GM19043 (cell line): ENCODE results near the gene CBY1.
A peak's percentile ranks its signal among the peaks of the same experiment; 100 is the strongest.

Source experiments
- ATAC-seq: cut with Tn5 transposase; IDR thresholded peaks from one replicate; pipeline ENCODE4 v1.9.1; 2021; ENCODE audit warnings: low read depth; ENCODE audit not compliant: unreplicated experiment

The CBY1 gene

DNA sequence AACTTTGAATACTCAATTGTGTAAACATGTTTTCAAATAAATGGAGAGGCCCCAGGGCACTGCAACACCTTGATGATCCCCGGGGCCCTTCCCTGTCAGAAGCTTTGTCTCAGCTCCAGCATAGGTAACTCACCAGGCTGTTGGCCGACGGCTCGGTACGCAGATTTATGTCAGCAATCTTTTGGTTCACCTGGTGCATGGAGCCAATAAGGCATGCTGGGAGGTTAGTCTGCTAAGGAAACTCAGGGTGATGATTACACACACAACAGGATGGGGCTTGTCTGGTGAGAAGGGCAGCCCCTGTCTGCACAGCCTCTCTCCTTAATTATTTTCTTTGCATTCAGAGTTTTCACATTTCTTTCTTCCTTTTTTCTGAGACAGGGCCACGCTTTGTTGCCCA, 11.0 kb upstream of the CBY1 start:
- ATAC-seq: no peak

DNA sequence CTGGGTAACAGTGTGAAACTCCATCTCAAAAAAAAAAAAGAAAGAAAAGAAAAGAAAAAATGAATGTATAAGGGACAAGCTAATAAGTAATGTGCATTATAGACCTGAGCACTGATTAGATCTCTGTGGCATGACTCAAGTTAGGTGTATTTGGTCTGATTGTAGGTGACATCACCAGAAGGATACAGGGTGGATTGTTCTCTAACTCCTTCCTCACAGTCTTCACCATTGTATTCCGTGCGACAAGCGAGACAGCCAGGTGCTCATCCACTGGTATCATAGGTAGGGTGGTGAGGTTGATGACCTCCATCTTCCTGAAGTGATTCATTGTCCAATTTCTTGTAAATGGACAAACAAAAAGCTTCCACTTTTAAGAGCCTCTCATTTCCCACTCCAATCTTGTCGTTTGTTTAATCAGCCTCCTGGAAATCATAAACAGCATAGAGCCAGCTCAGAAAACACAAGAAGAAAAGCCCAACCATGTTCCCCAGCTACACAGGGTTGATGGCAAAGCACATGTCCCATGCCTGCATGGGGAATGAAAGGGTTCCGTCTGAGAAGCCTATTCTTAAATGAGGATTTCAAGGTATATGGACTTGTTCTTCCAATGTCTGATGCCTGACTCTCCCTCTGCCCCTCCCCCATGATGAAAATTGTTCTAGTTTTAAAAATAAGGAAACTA, 6.5 kb upstream of the CBY1 start:
- no peak for ATAC-seq

DNA sequence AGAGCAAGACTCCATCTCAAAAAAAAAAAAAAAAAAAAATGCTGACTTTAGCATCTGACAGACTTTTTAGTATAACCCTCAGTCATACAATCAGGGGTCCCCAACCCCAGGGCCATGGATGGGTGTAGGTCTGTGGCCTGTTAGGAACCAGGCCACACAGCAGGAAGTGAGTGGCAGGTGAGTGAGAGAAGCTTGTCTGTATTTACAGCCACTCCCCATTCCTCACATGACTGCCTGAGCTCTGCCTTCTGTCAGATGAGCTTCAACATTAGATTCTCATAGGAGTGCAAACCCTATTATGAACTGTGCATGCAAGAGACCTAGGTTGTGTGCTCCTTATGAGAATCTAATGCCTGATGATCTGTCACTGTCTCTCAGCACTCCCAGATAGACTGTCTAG, 3.6 kb upstream of the CBY1 start:
- no peak for ATAC-seq

DNA sequence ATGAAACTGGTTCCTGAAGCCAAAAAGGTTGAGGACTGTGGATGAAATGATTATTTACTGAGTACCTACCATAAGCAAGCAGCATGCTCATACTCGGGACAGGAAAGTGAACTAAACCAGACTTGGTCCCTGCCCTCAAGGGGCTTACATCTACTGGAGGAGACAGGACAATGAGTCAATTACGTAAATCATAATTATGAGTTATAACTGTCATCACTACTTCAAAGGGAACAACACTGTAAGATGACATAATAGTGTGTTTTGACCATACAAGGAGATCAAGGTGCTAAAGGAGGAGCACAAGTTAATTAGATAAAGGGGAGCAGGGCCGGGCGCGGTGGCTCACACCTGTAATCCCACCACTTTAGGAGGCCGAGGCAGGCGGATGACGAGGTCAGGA, 2.7 kb upstream of the CBY1 start:
- no peak for ATAC-seq

DNA sequence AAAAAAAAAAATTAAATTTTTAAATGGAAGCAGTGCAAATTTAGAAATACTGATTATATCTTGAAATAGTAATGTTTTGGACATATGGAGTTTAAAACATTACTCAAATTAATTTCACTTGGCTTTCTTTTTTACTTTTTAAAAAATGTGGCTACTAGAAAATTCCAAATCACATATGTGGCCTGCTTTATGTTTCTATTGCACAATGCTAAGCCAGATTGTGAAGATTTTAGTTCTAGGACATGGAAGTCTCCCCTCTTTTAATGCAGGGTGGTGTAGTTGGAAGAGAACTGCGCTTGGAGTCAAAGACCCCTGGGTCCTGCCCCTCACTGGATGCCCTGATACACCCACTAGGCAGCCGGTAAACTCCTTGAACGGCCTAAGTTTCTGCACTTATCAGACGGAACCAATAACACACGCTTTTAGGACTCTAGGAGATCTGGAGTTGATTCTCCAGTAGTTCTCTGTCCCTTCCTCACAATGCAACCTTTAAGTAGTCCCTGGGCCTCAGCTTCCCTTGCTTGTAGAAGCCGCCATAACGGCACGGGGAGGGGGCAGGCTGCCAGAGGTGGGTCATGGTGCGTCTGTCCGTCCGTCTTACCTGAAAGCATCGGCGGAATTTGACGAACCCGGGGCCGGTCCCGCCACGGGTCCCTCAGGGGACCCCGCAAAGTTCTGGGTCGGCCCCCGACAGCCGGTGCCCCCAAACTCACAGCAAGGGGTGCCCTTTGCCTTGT, 751 bp upstream of the CBY1 start:
- no peak for ATAC-seq

DNA sequence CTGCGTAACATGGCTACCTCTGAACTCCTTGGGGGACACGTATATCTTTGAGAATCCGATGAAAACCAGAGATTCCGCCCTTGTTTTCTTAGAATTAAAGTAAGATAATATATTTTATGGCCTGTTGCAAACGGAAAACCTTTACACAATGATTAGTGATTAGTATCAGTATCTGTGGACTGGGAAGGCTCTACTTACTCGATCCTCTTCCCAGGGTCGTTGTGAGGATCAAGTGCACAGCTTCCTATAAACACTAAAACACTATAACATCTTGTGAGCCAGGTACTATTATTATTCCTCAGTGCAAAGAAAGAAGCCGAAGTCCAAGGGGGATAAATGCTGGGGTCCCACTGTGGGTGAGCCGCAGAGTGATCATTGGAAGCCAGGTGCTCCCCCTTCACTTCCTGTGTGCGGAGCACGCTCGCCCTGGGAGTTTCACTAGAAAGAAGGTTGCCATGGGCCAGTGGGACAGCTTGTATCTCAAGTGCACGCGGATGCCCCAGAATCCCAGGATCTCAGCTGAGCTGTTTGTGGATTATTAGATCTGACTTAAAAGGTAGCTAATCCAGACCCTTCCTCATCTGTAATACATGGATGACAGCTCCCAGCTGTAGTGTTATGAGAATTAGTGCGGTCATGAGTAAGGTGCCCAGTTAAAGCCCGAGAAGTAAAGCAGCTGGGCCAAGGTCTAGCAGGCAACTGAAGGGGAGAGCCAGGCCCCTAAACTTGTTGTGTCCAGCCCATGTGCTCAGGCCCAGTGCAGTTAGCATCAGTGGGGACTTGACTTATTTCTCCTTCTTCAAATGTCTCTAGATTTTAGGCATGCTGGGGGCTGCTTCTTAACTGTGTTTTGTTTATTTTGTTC, 839 bp downstream of the CBY1 start:
- ATAC-seq: no peak

DNA sequence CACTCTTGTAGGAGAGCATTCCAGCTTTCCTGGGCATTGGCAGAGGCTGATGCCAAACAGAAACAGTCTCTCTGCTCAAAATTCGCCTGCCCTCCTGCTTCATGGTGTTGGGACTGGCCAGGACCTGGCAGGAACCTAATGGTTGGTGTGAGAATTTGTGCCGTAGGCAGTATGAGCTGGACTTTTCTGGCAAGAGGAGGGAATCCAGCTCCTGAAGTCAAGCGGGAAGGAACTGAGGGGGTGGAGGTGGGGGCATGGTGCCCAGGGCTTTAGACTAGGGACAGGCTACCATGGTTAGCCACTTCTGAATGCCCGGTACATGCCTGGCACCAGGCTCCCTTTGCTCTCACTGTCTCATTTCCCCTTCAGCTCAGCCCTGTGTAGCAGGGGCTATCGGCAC, 18.4 kb downstream of the CBY1 start:
- ATAC-seq: no peak

DNA sequence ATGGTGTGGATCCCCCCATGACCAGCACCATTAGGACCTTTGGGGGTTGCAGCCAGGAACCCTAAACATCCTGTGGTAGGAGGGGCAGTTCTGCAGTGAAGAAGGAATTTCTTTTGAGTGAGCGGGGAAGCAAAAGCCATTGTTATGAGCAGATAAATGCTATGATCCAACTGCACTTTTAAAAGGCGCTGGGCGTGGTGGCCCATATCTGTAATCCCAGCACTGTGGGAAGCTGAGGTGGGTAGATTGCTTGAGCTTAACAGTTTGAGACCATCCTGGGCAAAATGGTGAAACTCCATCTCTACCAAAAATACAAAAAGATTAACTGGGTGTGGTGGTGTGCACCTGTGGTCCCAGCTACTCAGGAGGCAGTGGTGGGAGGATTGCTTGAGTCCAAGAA, 19.4 kb downstream of the CBY1 start:
- ATAC-seq: no peak

DNA sequence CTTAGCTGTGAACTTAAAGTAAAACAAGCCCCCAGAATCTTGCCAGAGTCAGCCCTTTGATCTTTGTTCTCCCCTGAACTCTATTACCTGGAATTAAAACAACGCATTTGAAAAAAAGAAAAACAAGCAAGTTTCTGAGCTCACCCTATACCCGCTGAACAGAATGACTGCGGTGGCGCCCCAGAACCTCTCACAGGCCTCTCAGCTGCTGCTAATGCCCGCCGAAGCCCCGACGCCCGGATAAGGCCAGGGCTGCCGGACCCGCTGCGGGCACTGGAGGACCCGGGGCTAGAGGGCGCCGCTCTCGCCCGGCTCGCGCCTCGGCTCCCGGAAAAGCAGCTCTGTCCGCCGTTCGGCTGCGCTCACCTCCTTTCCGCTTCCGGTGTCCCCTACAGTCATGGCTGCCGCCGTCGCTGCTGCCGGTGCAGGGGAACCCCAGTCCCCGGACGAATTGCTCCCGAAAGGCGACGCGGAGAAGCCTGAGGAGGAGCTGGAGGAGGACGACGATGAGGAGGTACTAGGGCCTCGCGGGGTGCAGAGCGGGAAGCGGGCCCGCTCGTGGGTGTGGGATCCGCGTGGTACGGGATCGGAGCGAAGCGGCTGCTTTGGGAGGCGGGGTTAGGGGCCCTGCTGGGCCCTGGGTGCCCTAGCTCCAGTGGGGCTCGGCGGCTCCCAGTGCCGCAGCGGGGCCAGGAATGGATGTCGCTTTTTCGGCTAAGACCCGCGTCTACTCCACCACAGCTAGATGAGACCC, 25.3 kb downstream of the CBY1 start, which contains the start of gene TOMM22:
Gene TOMM22, plus strand, starts transcription at position 376 of the 754 bp plus-strand sequence. Its CDS starts 22 bp downstream, at position 398.
- ATAC-seq: peak; percentile 87

DNA sequence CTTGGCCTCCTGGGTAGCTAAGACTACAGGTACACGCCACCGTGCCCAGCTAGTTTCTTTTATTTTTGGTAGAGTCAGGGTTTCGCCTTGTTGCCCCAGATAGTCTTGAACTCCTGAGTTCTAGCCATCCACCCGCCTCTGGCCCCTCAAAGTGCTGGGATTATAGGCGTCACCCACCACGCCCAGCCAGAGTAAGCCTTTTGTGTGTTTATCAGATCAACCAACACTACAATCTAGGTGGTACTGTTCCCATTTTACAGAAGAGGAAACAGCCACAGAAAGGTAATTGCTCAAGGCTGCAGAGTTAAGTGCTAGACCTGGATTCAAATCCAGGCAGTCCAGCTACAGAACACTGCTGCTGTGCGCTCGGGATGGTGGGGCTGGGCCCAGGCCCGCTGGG, 28.5 kb downstream of the CBY1 start:
- no peak for ATAC-seq

DNA sequence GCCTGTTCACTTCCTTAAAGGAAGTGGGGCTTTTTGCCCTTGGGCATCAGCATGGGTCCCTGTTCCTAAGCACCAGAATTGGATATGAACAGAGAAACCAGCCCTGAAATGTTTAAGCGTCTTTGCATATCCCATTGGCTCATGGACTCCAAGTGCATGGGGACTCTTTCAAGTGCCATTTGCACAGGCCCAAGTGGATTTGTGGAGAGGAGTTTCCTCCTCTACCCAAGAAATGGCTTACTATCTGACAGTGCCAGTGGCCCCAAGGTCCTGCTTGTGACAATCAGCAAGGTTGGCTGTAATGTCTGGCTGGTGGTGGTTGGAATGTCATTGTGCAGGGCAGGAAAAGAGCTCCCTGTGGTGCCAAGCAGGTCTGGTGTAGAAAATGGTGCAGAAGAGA, 29.3 kb downstream of the CBY1 start:
- no peak for ATAC-seq

DNA sequence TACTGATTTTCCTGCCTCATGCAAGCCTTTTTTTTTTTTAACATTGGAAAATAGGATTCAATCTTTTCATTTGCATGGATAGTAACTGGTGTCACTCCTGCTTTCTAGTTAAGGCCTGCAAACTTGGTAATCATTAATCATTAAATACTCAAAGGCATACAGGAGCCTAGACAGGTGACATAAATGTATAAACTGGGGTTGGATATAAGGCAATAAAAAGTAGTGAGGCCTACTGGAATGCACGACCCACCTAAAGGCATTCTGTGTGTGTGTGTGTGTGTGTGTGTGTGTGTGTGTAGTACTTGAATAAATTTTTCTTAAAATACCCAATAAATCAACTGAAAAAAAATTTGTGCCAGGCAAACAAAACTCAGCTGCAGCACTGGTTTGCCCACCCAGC, 33.2 kb downstream of the CBY1 start:
- no peak for ATAC-seq

DNA sequence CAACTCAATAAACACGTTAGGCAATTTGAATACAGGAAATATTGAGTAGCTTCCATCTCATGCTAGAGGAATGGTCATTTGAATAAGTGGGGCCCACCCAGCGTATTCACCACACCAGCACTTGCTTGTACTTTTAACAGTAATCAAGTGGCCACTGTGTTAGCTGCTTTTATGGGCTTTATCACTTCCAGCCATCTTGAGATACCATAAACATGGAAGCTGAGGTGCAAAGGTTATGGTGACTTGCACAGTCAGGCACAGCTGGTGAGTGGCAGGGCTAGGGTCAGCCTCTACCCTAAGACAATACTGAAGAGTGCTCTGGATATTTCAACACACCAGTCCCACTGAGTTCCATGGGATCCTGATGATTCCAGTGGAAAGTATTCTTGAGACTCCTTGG, 37.6 kb downstream of the CBY1 start:
- ATAC-seq: no peak

DNA sequence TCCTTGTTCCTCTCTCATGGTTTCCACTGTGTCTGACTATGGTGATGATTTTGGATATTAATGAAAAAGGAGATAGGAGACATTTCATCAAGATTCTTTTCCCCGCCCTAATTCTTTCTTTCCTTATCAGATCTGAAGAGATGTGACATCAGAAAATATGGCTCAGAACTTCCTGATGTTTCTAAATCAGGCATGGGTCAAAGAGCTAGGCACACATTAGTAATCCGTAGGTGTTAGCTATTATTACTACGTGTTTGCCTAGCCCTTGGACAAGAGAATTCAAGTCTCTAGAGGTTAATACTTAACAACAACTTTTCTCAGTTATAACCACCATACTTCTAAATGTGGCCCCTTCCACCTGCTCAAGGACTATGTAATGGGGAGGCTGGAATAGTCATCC, 38.5 kb downstream of the CBY1 start:
- ATAC-seq: no peak

DNA sequence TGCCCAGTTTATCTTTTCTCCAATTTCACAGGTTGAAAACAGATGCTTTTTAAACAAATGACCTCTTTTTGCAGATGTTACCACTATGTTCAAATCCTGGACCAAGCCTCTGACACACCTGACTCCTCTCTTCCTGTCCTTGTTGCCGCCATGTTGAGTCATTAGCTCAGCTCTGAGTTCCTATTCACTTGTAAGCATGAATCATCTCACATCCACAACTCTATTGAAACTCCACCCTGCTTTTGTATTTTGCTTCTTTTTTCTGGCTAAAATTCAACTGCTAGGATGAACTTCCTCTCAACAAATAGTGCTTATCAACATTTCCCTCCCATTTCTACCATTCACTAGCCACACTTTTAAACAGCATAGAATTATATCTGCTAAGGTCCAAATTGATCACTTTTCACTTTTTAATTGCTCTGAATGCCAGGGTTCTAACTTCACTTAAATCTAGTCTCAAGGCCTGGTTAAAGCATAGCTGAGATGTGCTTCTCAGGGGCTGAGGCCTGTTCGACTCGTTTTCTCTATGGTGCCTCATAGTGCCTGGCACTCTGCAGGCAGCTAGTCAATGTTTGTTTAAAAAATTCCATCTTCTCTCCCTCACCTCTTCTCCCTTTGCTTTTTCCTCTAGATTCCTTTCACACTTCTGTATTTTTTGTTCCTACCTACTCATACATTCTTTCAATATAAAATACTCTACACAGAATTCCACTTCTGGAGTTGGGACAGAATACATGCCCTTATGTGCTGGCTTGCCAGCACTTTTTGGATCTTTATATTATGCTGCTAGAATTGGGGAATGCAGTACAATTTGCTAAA, 40.4 kb downstream of the CBY1 start:
- no peak for ATAC-seq

DNA sequence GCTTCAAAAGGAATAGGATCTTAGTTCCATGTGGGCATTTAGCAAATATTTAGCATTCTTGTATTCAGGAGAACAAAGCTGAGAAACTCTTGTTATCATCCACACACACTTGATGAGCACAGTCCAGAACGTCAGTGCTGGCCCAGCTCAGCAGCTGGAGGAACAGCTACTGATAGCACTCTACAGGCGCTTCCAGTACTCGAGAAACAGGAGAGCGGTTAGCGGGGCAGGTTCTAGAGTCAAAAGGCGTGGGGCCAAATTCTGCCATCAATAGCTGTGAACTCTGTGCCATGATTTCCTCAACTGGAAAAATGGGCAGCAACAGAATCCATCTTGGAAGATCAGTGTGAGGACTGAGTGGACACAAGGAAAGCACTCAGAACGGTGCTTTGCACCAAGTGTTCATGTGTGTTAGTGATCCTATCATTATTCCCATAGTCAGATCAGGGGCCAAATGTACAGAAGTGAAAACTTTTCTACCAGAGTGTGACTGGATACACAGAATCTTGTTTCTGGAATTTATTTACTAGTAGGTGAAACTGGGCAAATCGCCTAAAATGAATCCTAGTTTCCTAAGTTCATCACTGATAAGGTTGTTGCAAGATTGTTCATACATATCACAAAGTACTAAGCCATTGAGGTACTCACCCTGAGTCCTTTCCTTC, 41.1 kb downstream of the CBY1 start:
- no peak for ATAC-seq

DNA sequence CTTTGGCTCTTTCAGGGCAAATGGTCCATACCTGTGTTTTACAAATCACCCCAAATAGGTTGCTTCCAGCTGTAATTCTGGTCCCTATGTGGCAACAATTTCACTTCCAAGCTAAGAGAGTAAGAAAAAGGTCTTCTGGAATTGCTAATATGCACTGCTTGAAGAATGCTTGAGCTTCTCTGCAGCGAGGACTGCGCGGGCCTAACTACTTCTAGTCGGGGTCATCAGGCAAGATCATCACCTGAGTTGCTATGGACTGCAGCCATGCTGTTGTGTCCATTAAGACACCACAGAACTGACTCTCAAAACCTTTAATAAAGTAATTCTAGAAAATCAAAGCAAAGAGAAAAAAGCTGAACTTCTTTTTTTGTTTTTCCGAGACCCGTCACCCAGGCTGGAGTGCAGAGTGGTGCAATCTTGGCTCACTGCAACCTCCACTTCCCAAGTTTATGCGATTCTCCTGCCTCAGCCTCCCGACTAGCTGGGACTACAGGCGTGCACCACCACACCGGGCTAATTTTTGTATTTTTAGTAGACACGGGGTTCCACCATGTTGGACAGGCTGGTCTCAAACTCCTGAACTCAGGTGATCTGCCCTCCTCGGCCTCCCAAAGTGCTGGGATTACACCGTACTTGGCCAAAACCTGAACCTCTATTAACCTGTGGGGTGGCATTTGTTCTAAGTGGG, 42.1 kb downstream of the CBY1 start:
- ATAC-seq: no peak

DNA sequence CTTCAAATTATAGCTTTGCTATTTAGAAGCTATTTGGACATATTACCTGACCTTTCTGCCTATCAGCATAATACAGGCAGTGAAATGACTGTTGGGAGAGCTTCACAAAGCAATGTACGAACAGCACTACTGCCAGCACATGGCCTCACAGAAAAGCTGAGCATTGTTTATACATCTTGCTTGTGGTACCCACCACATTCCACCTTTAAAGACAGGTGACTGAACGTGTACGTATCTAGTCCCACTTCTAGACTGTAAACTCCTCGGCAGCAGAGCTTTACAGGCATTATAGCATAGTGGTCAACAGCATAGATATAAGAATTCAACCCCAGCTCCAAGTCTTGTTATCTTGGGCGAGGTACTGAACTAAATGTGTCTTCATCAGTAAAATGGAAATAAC, 42.7 kb downstream of the CBY1 start:
- ATAC-seq: no peak

DNA sequence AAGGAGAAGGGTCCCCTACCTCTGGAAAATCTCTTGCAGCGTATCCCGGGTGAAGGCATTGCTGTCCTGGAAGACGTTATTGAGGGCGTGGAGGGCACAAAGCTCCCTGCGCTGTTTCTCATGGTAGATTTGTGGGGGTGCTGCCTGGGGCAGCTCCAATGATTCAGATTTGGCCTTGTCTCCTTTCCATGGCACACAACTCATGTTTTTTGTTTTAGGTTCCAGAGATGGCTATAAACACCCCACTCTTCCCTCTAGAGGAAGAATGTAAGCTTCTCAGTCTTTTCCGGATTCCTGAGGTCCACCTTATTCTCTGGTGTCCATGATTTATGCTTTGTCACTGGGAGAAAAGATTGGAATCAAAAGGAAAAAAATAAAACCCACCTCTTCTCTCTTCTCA, 43.3 kb downstream of the CBY1 start:
- ATAC-seq: no peak
